HepG2 (cell line): ENCODE data around the gene GNAI2. TPM values are rescaled to one million over a fixed set of nuclear protein-coding genes. Genes with fewer than 3 reads are reported as not detected.

Source experiments
- CC2D1A ChIP-seq: sonication (generic); formaldehyde crosslinking; IDR thresholded peaks from 2 replicates; pipeline ENCODE4 v1.8.1; 2023; ENCODE audit warnings: mild to moderate bottlenecking, missing genetic modification reagents
- ETV6 ChIP-seq: sonication (generic); formaldehyde crosslinking; conservative IDR thresholded peaks from 2 replicates; pipeline ENCODE4 v1.4.0; 2020; ENCODE audit warnings: missing genetic modification reagents
- FOXJ3 ChIP-seq: sonication (generic); formaldehyde crosslinking; IDR thresholded peaks from 2 replicates; pipeline ENCODE4 v1.4.0; 2020; ENCODE audit warnings: missing genetic modification reagents, mild to moderate bottlenecking, borderline replicate concordance
- GATA4 ChIP-seq: sonication (generic); IDR thresholded peaks from 2 replicates; pipeline ENCODE4 v1.6.1; 2016; ENCODE audit warnings: antibody characterized with exemption, low read depth, borderline replicate concordance
- HDAC2 ChIP-seq: sonication (generic); formaldehyde crosslinking; IDR thresholded peaks from 2 replicates; pipeline ENCODE4 v1.4.0; 2020; ENCODE audit warnings: missing genetic modification reagents
- IRF2 ChIP-seq: IDR thresholded peaks from 2 replicates; pipeline ENCODE4 v1.6.1; 2018; ENCODE audit warnings: missing genetic modification reagents, missing compliant biosample characterization
- MAF1 ChIP-seq: sonication (generic); formaldehyde crosslinking; IDR thresholded peaks from 2 replicates; pipeline ENCODE4 v1.5.0; 2020; ENCODE audit warnings: missing genetic modification reagents, borderline replicate concordance
- MAFK ChIP-seq, 2 experiments: IDR thresholded peaks in 1 of 2; conservative IDR thresholded peaks in 1 of 2; 2 replicates each; pipeline ENCODE4 v1.6.1; 2011; ENCODE audit warnings: improper control_type of control experiment in 2 of 2, low read length in 2 of 2
- NR2F2 ChIP-seq: IDR thresholded peaks from 2 replicates; pipeline ENCODE4 v1.6.1; 2012; ENCODE audit warnings: low read depth, inconsistent platforms, borderline replicate concordance
- SRSF1 ChIP-seq: fragments of 200-400 bp; formaldehyde crosslinking; optimal IDR thresholded peaks from 2 replicates; pipeline ENCODE3; 2017; ENCODE audit warnings: mild to moderate bottlenecking, low read depth, low read length, moderate library complexity
- ZC3H4 ChIP-seq: sonication (generic); formaldehyde crosslinking; IDR thresholded peaks from 2 replicates; pipeline ENCODE4 v1.4.0; 2020; ENCODE audit warnings: missing genetic modification reagents, borderline replicate concordance
- ZNF20 ChIP-seq: sonication (generic); formaldehyde crosslinking; IDR thresholded peaks from 2 replicates; pipeline ENCODE4 v1.4.0; 2020; ENCODE audit warnings: mild to moderate bottlenecking, moderate library complexity, missing genetic modification reagents
- ZNF207 ChIP-seq: fragments of 450-650 bp; IDR thresholded peaks from 2 replicates; pipeline ENCODE4 v1.6.1; 2016; ENCODE audit warnings: antibody characterized with exemption, borderline replicate concordance
- ZNF317 ChIP-seq: sonication (generic); formaldehyde crosslinking; IDR thresholded peaks from 2 replicates; pipeline ENCODE4 v1.5.0; 2020; ENCODE audit warnings: mild to moderate bottlenecking, missing genetic modification reagents
- ZNF501 ChIP-seq: sonication (generic); formaldehyde crosslinking; IDR thresholded peaks from 2 replicates; pipeline ENCODE4 v1.5.1; 2020; ENCODE audit warnings: mild to moderate bottlenecking, moderate library complexity, missing genetic modification reagents
- ZNF546 ChIP-seq: sonication (generic); formaldehyde crosslinking; conservative IDR thresholded peaks from 2 replicates; pipeline ENCODE4 v1.8.1; 2023; ENCODE audit warnings: mild to moderate bottlenecking, missing genetic modification reagents
- ZNF605 ChIP-seq: sonication (generic); formaldehyde crosslinking; IDR thresholded peaks from 2 replicates; pipeline ENCODE4 v1.8.0; 2022; ENCODE audit warnings: mild to moderate bottlenecking, missing genetic modification reagents
- ZNF670 ChIP-seq: sonication (generic); formaldehyde crosslinking; IDR thresholded peaks from 2 replicates; pipeline ENCODE4 v1.8.0; 2022; ENCODE audit warnings: mild to moderate bottlenecking, missing genetic modification reagents, borderline replicate concordance
- ZNF768 ChIP-seq: sonication (generic); formaldehyde crosslinking; IDR thresholded peaks from 2 replicates; pipeline ENCODE4 v1.4.0; 2020; ENCODE audit warnings: missing genetic modification reagents
- ZNF772 ChIP-seq: sonication (generic); formaldehyde crosslinking; IDR thresholded peaks from 2 replicates; pipeline ENCODE4 v1.5.0; 2020; ENCODE audit warnings: mild to moderate bottlenecking, missing genetic modification reagents
- ZNF781 ChIP-seq: sonication (generic); formaldehyde crosslinking; IDR thresholded peaks from 2 replicates; pipeline ENCODE4 v1.5.1; 2020; ENCODE audit warnings: borderline replicate concordance, mild to moderate bottlenecking, missing genetic modification reagents; ENCODE audit errors: not compliant biosample characterization
- ZNF879 ChIP-seq: sonication (generic); formaldehyde crosslinking; IDR thresholded peaks from 2 replicates; pipeline ENCODE4 v1.8.1; 2023; ENCODE audit warnings: missing genetic modification reagents
- polyA plus RNA-seq, 8 experiments: library from polyadenylated mRNA; depleted of rRNA in 3 of 8; stranded (reverse) in 7 of 8; unstranded in 1 of 8; fragments of >200 nt; fragmentation: Illumina TruSeq in 4 of 8; extraction: Trizol in 4 of 8; gene quantifications; 2 replicates each; pipeline versions ENCODE4 v1.2.1 to v1.2.3, GENCODE V29; 2011 to 2016; ENCODE audit warnings: low read depth in 4 of 8, missing spikeins in 1 of 8, mixed read lengths in 1 of 8; ENCODE audit not compliant: insufficient read depth in 1 of 8
- total RNA-seq, 5 experiments: library from RNA; depleted of rRNA; stranded (reverse); fragments of >200 nt; fragmentation: Illumina TruSeq; extraction: Trizol; gene quantifications; 2 replicates each; pipeline ENCODE4 v1.2.3, GENCODE V29; 2016; ENCODE audit warnings: low read depth in 1 of 5
- TF ChIP-seq, protein P1 (sequence below): sonication (generic); formaldehyde crosslinking; IDR thresholded peaks from 2 replicates; pipeline ENCODE4 v1.9.0; 2022; ENCODE audit warnings: low read depth, missing genetic modification reagents
- TF ChIP-seq, protein P2 (sequence below): IDR thresholded peaks from 2 replicates; pipeline ENCODE4 v1.6.1; 2016
- TF ChIP-seq, protein P3 (sequence below): sonication (generic); formaldehyde crosslinking; IDR thresholded peaks from 2 replicates; pipeline ENCODE4 v1.8.1; 2023; ENCODE audit warnings: mild to moderate bottlenecking, missing genetic modification reagents, borderline replicate concordance
- TF ChIP-seq, protein P4 (sequence below): sonication (generic); formaldehyde crosslinking; IDR thresholded peaks from 2 replicates; pipeline ENCODE4 v1.4.0; 2020; ENCODE audit warnings: missing genetic modification reagents

Gene GNAI2
- total and polyA plus RNA-seq, 2 of the 13 experiments (the other 11 are each of a cell fraction or from before 2014, with no cell fraction given), result 51.1 to 66.2 TPM

DNA sequence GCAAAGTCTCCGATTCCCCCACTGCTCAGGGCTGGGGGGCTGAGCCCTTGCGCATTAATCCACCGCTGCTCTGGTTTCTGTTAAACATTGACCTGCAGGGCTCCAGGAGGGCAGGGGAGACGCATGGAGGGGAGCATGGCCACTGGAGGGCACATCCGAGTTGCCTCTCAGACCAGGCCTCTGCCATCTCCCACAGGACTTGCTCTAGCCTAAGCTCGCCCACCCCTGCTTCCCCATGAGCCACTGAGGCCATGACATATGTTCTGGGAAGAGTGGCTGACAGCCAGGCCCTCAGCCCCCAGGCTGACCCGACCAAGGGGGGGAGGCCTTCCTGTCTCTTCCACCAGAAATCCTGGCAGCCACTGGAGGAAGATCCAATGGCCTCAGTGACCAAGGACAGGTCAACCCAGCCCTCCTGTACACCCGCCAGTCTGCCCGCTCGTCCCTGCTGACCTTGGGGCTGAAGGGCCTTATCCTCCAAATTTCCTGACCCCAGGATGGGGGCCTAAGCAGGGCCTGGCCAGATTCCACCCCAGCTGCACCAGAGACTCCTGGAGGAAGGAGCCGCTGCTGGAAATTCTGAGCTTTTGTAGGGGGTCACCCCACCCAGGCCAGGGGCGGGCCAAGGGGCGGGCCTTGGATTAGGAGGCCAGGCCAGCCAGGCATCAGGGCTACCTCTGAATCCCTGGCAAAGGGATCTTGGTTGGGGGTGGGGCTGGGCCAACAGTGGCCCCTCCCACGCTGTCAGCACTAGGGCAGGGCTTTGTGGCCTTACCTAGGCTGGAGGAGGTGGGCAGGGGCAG, 67.2 kb downstream of the GNAI2 start, which contains the start of gene HYAL1 (continued):
- TF ChIP-seq ZNF20 (CRISPR knock-in tag) (no peak), HDAC2 (CRISPR knock-in tag) (peak; percentile 43; the same call in 1 of the 2 replicates), ZNF317 (peak; percentile 66; the same call in 1 of the 2 replicates), ZNF772 (CRISPR knock-in tag) (peak; percentile 66; the same call in 1 of the 2 replicates), GATA4 (peak; percentile 77; the same call in 1 of the 2 replicates), ZNF546 (CRISPR knock-in tag) (no peak; the same call in 1 of the 2 replicates), SRSF1 (peak; percentile 90), ZC3H4 (CRISPR knock-in tag) (no peak; the same call in 1 of the 2 replicates), FOXJ3 (CRISPR knock-in tag) (0 out of 2 replicates have a peak, but pooled peaks have one; percentile 42), ZNF879 (CRISPR knock-in tag) (no peak), ZNF501 (peak; percentile 91; the same call in 1 of the 2 replicates), ZNF207 (no peak), ETV6 (CRISPR knock-in tag) (peak; percentile 65; the same call in 1 of the 2 replicates), IRF2 (CRISPR knock-in tag) (0 out of 2 replicates have a peak, but pooled peaks have one; percentile 9), ZNF781 (CRISPR knock-in tag) (peak; percentile 50), MAF1 (peak; percentile 70; the same call in 1 of the 2 replicates), MAFK (conservative IDR thresholded peaks at IDR 0.05 in 1 of 2, IDR thresholded peaks at IDR 0.05 in 1 of 2; ENCODE audit: low read length in 2 of 2) (no peak), NR2F2 (peak; percentile 73; the same call in 1 of the 2 replicates), ZNF605 (CRISPR knock-in tag) (peak; percentile 94; the same call in 1 of the 2 replicates), ZNF768 (CRISPR knock-in tag) (peak; percentile 80), CC2D1A (CRISPR knock-in tag) (0 out of 2 replicates have a peak, but pooled peaks have one; percentile 82), ZNF670 (CRISPR knock-in tag) (peak; percentile 91; the same call in 1 of the 2 replicates)
- TF ChIP-seq, protein P1, sequence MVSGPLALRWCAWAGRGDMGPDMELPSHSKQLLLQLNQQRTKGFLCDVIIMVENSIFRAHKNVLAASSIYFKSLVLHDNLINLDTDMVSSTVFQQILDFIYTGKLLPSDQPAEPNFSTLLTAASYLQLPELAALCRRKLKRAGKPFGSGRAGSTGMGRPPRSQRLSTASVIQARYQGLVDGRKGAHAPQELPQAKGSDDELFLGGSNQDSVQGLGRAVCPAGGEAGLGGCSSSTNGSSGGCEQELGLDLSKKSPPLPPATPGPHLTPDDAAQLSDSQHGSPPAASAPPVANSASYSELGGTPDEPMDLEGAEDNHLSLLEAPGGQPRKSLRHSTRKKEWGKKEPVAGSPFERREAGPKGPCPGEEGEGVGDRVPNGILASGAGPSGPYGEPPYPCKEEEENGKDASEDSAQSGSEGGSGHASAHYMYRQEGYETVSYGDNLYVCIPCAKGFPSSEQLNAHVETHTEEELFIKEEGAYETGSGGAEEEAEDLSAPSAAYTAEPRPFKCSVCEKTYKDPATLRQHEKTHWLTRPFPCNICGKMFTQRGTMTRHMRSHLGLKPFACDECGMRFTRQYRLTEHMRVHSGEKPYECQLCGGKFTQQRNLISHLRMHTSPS (CRISPR knock-in tag), result peak; percentile 70
- TF ChIP-seq, protein P2, sequence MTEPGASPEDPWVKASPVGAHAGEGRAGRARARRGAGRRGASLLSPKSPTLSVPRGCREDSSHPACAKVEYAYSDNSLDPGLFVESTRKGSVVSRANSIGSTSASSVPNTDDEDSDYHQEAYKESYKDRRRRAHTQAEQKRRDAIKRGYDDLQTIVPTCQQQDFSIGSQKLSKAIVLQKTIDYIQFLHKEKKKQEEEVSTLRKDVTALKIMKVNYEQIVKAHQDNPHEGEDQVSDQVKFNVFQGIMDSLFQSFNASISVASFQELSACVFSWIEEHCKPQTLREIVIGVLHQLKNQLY, result no peak
- TF ChIP-seq, protein P3, sequence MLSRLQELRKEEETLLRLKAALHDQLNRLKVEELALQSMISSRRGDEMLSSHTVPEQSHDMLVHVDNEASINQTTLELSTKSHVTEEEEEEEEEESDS (CRISPR knock-in tag), result peak; percentile 88; the same call in 1 of the 2 replicates
- TF ChIP-seq, protein P4, sequence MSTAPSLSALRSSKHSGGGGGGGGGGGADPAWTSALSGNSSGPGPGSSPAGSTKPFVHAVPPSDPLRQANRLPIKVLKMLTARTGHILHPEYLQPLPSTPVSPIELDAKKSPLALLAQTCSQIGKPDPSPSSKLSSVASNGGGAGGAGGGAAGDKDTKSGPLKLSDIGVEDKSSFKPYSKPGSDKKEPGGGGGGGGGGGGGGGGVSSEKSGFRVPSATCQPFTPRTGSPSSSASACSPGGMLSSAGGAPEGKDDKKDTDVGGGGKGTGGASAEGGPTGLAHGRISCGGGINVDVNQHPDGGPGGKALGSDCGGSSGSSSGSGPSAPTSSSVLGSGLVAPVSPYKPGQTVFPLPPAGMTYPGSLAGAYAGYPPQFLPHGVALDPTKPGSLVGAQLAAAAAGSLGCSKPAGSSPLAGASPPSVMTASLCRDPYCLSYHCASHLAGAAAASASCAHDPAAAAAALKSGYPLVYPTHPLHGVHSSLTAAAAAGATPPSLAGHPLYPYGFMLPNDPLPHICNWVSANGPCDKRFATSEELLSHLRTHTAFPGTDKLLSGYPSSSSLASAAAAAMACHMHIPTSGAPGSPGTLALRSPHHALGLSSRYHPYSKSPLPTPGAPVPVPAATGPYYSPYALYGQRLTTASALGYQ (CRISPR knock-in tag), result peak; percentile 49
